ENCODE data around the gene RNF148. TPM values are rescaled to one million over a fixed set of nuclear protein-coding genes. Genes with fewer than 3 reads are reported as not detected.
A peak's percentile ranks its signal among the peaks of the same experiment; 100 is the strongest.
"Not testable (repeated sequence)": the region's sequence is repeated elsewhere in the genome, so short reads cannot be mapped to it uniquely, and the experiment has no call there.

RNF148 gene
- total RNA-seq, 1 experiment from 2014 or later, result not detected

- CTCF ChIA-PET, result no interaction called here
- H3K4me1 Mint-ChIP-seq (ENCODE audit: low read depth, unreplicated experiment), result peaks cover 17% of the 10 kb centered on the region
- Histone ChIP-seq H3K4me3 (ENCODE audit: low read depth, low read length) (no peak overlapping the region), H3K27me3 (replicated peaks; ENCODE audit: control insufficient read depth, insufficient read depth, low read length) (no peaks in the 10 kb centered on the region), H3K9me3 (peaks cover 20% of the 10 kb centered on the region), H3K36me3 (ENCODE audit: control insufficient read depth, insufficient read depth, low read length) (no peaks in the 10 kb centered on the region), H3K4me1 (peaks cover 26% of the 10 kb centered on the region)
- BruUV-seq (replicated peaks), result no TSS peak
- intact Hi-C loops (cut with micrococcal nuclease; ENCODE audit: unreplicated experiment), result loop anchor here (1.0 to 10.0 kb wide), 4 partner anchors 39 to 205 kb away; partner anchors contain the start of gene CADPS2
- no peak for TF ChIP-seq CTCF (IDR thresholded peaks at IDR 0.05; ENCODE audit: insufficient read depth in 1 of 2, low read depth in 1 of 2, low read length in 1 of 2, severe bottlenecking in 1 of 2, unreplicated experiment in 1 of 2)
- H3K9me3 Mint-ChIP-seq (ENCODE audit: unreplicated experiment), result peaks cover 23% of the 10 kb centered on the region
- no peak overlapping the region for H3K4me3 Mint-ChIP-seq (ENCODE audit: unreplicated experiment)
- peaks cover 11% of the 10 kb centered on the region for H3K36me3 Mint-ChIP-seq (ENCODE audit: insufficient read depth, unreplicated experiment)
- POLR2A ChIA-PET, result no interaction called here
- no peaks in the 10 kb centered on the region for H3K27me3 Mint-ChIP-seq (ENCODE audit: insufficient read depth, unreplicated experiment)
- peak overlapping the region; percentile 94 for H3K27ac Mint-ChIP-seq (ENCODE audit: unreplicated experiment)
- DNase-seq, result no peak
These were observed 22.9 kb downstream of the RNF148 start for GRCh38 chr7:122679813-122680212.

- Histone ChIP-seq H3K9me3 (peaks cover 20% of the 10 kb centered on the region), H3K4me1 (peaks cover 26% of the 10 kb centered on the region)
- H3K27me3 ChIP-seq (replicated peaks; ENCODE audit: control insufficient read depth, insufficient read depth, low read length); POLR2A ChIA-PET; H3K27me3 Mint-ChIP-seq (ENCODE audit: insufficient read depth, unreplicated experiment); BruUV-seq (replicated peaks); H3K36me3 ChIP-seq (ENCODE audit: control insufficient read depth, insufficient read depth, low read length); H3K4me3 ChIP-seq (ENCODE audit: low read depth, low read length); CTCF ChIA-PET: not testable (repeated sequence)
- intact Hi-C loops (cut with micrococcal nuclease; ENCODE audit: unreplicated experiment), result loop anchor here (1.0 to 10.0 kb wide), 4 partner anchors 38 to 206 kb away; partner anchors contain the start of gene CADPS2
- Mint-ChIP-seq H3K4me1 (ENCODE audit: low read depth, unreplicated experiment) (peaks cover 17% of the 10 kb centered on the region), H3K36me3 (ENCODE audit: insufficient read depth, unreplicated experiment) (peaks cover 11% of the 10 kb centered on the region), H3K9me3 (ENCODE audit: unreplicated experiment) (peaks cover 23% of the 10 kb centered on the region), H3K4me3 (ENCODE audit: unreplicated experiment) (peak overlapping the region; percentile 41), H3K27ac (ENCODE audit: unreplicated experiment) (peak overlapping the region; percentile 94)
- peak; percentile 87 to 94 for DNase-seq
These were observed 23.4 kb downstream of the RNF148 start for GRCh38 chr7:122679269-122679709.

GRCh38 chr7:122677149-122677548, 25.6 kb downstream of the RNF148 start:
- Mint-ChIP-seq H3K4me1 (ENCODE audit: low read depth, unreplicated experiment) (peaks cover 17% of the 10 kb centered on the region), H3K27me3 (ENCODE audit: insufficient read depth, unreplicated experiment) (no peaks in the 10 kb centered on the region), H3K27ac (ENCODE audit: unreplicated experiment) (peak overlapping the region; percentile 14), H3K36me3 (ENCODE audit: insufficient read depth, unreplicated experiment) (peaks cover 11% of the 10 kb centered on the region), H3K9me3 (ENCODE audit: unreplicated experiment) (peaks cover 23% of the 10 kb centered on the region), H3K4me3 (ENCODE audit: unreplicated experiment) (no peak overlapping the region)
- Histone ChIP-seq H3K9me3 (peaks cover 20% of the 10 kb centered on the region), H3K4me3 (ENCODE audit: low read depth, low read length) (no peak overlapping the region), H3K4me1 (peaks cover 26% of the 10 kb centered on the region), H3K27me3 (replicated peaks; ENCODE audit: control insufficient read depth, insufficient read depth, low read length) (no peaks in the 10 kb centered on the region), H3K36me3 (ENCODE audit: control insufficient read depth, insufficient read depth, low read length) (no peaks in the 10 kb centered on the region)
- TF ChIP-seq CTCF (IDR thresholded peaks at IDR 0.05; ENCODE audit: insufficient read depth in 1 of 2, low read depth in 1 of 2, low read length in 1 of 2, severe bottlenecking in 1 of 2, unreplicated experiment in 1 of 2), result no peak
- BruUV-seq (replicated peaks), result no TSS peak
- intact Hi-C loops (cut with micrococcal nuclease; ENCODE audit: unreplicated experiment), result loop anchor here (10.0 kb wide), 1 partner anchor 208 kb away; the partner anchor contains the start of gene CADPS2
- CTCF ChIA-PET, result no interaction called here
- POLR2A ChIA-PET, result no interaction called here
- no peak for DNase-seq

Measured in Caco-2 (cell line).